Non-pigmented ciliary epithelial cell (primary cell): ENCODE measurements around the gene SLC1A7.

Experiments
- DNase-seq: peaks from one replicate; pipeline ENCODE4 v3.0.0-alpha.2; 2010; ENCODE audit warnings: low read depth

SLC1A7 gene

GRCh38 chr1:53160924-53161378 lies 18.5 kb upstream of the SLC1A7 start:
- DNase-seq: no peak

- DNase-seq: no peak
Measured at GRCh38 chr1:53158900-53159299, 16.5 kb upstream of the SLC1A7 start.

GRCh38 chr1:53156783-53157182 lies 14.3 kb upstream of the SLC1A7 start:
- no peak for DNase-seq

- DNase-seq: no peak
Measured at GRCh38 chr1:53155945-53156344, 13.5 kb upstream of the SLC1A7 start.

- no peak for DNase-seq
Measured at GRCh38 chr1:53155534-53155933, 13.1 kb upstream of the SLC1A7 start.

- no peak for DNase-seq
Measured at GRCh38 chr1:53154859-53155438, 12.5 kb upstream of the SLC1A7 start.

- DNase-seq: no peak
Measured at GRCh38 chr1:53153752-53154151, 11.3 kb upstream of the SLC1A7 start.

- no peak for DNase-seq
Measured at GRCh38 chr1:53148123-53148522, 5.7 kb upstream of the SLC1A7 start.

GRCh38 chr1:53147174-53147573 lies 4.7 kb upstream of the SLC1A7 start:
- DNase-seq: no peak

GRCh38 chr1:53145942-53146708 lies 3.7 kb upstream of the SLC1A7 start:
- peak; percentile 100 for DNase-seq

GRCh38 chr1:53145619-53145941 lies 3.1 kb upstream of the SLC1A7 start:
- DNase-seq: no peak

- DNase-seq: no peak
Measured at GRCh38 chr1:53145051-53145600, 2.7 kb upstream of the SLC1A7 start.

GRCh38 chr1:53144201-53144600 lies 1.8 kb upstream of the SLC1A7 start:
- no peak for DNase-seq

- DNase-seq: no peak
Measured at GRCh38 chr1:53143527-53143926, 1.1 kb upstream of the SLC1A7 start.

GRCh38 chr1:53141487-53142055 lies 867 bp downstream of the SLC1A7 start:
- no peak for DNase-seq

GRCh38 chr1:53140451-53140850 lies 2.0 kb downstream of the SLC1A7 start:
- DNase-seq: no peak

GRCh38 chr1:53139951-53140361 lies 2.5 kb downstream of the SLC1A7 start:
- DNase-seq: no peak

- DNase-seq: no peak
Measured at GRCh38 chr1:53138991-53139884, 3.2 kb downstream of the SLC1A7 start.

- no peak for DNase-seq
Measured at GRCh38 chr1:53137729-53138128, 4.7 kb downstream of the SLC1A7 start.

- no peak for DNase-seq
Measured at GRCh38 chr1:53135735-53136114, 6.7 kb downstream of the SLC1A7 start.

GRCh38 chr1:53134961-53135734 lies 7.3 kb downstream of the SLC1A7 start:
- DNase-seq: no peak
